Activated T-helper 1 cell treated with anti-CD3 and anti-CD28 coated beads, Interleukin-12 subunit alpha, Interleukin-12 subunit beta, Interleukin-2, Interleukin-4 antibody, amounts not matched to agents 30 ng/mL and 10 ng/mL and 1 ng/mL, durations not matched to agents 14 hours and 24 hours and 36 hours (primary cell): ENCODE results near the gene HNRNPUL2. TPM values are rescaled to one million over a fixed set of nuclear protein-coding genes. Genes with fewer than 3 reads are reported as not detected.
A peak's percentile ranks its signal among the peaks of the same experiment; 100 is the strongest.

Experiments
- DNase-seq: peaks from one replicate; pipeline ENCODE4 v3.0.0; 2021; ENCODE audit warnings: low spot score
- H3K27ac Mint-ChIP-seq: one replicate; pipeline ENCODE4 v1.8.0; 2021; ENCODE audit warnings: mild to moderate bottlenecking, mixed read lengths
- H3K27me3 Mint-ChIP-seq: one replicate; pipeline ENCODE4 v1.8.0; 2022; ENCODE audit warnings: mild to moderate bottlenecking, moderate library complexity, mixed read lengths; ENCODE audit not compliant: insufficient read depth
- H3K36me3 Mint-ChIP-seq: one replicate; pipeline ENCODE4 v1.8.0; 2021; ENCODE audit warnings: low read depth, mixed read lengths
- H3K4me1 Mint-ChIP-seq: one replicate; pipeline ENCODE4 v1.8.0; 2021; ENCODE audit warnings: low read depth, mixed read lengths
- H3K4me3 Mint-ChIP-seq: one replicate; pipeline ENCODE4 v1.8.0; 2021; ENCODE audit warnings: mild to moderate bottlenecking, moderate library complexity, mixed read lengths
- H3K9me3 Mint-ChIP-seq: one replicate; pipeline ENCODE4 v1.8.0; 2021; ENCODE audit warnings: mixed read lengths
- intact Hi-C: fragments of 100-400 bp; cut with micrococcal nuclease; formaldehyde crosslinking; loops from one replicate; pipeline ENCODE4 v1.15.1; 2024
- total RNA-seq: library from RNA; stranded (reverse); gene quantifications from 2 replicates; pipeline ENCODE4 v1.2.3, GENCODE V29; 2022

The HNRNPUL2 gene
- total RNA-seq, 1 donor from 2014 or later = 53.0 TPM

DNA sequence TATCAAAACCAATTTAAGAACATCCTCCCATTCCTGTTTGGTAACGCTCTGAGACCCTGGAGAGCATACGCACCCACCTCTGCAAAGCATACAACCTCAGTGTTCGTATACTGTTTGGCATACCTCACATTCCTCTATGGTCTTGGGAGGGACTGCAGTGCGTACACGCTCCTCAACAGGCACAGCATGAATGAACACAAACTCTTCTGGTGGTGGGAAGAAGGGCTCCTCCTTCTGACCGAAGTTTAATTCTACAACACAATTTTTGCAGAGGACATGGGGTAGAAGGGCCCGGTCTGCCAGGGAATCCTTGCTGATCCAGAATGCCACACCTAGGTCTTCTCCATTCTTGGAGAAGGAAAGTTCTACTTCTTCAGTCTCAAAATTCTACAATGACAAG, 5.3 kb downstream of the HNRNPUL2 start:
- H3K4me3 Mint-ChIP-seq = no peak overlapping the region
- no peaks in the 10 kb centered on the region for H3K9me3 Mint-ChIP-seq
- no peak for DNase-seq
- H3K27me3 Mint-ChIP-seq = no peaks in the 10 kb centered on the region
- intact Hi-C loops = no loop called here
- peaks cover 75% of the 10 kb centered on the region for H3K36me3 Mint-ChIP-seq
- peak overlapping the region; percentile 31 for H3K27ac Mint-ChIP-seq
- peaks cover 73% of the 10 kb centered on the region for H3K4me1 Mint-ChIP-seq

DNA sequence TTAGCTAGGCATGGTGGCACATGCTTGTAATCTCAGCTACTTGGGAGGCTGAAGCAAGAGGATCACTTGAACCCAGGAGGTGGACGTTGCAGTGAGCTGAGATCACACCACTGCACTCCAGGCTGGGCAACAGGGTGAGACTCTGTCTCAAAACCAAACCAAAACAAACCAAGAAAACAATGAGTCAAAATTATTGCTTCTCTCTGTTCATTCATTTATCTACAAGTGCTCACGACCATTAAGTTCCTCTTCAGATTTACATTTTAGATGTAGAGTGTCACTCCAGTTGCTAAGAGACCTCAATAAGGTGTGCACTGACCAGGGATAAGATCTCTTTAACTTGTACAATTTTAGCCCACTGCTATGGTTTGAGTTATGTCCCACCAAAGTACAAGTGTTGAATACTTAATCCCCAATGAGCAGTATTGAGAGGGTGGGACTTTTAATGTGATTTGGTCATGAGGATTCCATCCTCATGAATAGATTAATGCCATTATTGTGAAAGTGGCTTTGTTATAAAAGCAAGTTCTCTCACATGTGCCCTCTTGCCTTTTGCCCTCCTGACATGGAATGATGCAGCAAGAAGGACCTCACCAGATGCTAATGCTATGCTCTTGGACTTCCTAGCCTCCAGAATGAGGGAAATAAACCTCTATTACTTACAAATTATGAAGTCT, 7.8 kb downstream of the HNRNPUL2 start:
- no peak for DNase-seq
- H3K4me1 Mint-ChIP-seq = peaks cover 84% of the 10 kb centered on the region
- H3K36me3 Mint-ChIP-seq = peaks cover 84% of the 10 kb centered on the region
- H3K4me3 Mint-ChIP-seq = no peak overlapping the region
- H3K27me3 Mint-ChIP-seq = no peaks in the 10 kb centered on the region
- intact Hi-C loops = no loop called here
- H3K9me3 Mint-ChIP-seq = no peaks in the 10 kb centered on the region
- peak overlapping the region; percentile 49 for H3K27ac Mint-ChIP-seq

DNA sequence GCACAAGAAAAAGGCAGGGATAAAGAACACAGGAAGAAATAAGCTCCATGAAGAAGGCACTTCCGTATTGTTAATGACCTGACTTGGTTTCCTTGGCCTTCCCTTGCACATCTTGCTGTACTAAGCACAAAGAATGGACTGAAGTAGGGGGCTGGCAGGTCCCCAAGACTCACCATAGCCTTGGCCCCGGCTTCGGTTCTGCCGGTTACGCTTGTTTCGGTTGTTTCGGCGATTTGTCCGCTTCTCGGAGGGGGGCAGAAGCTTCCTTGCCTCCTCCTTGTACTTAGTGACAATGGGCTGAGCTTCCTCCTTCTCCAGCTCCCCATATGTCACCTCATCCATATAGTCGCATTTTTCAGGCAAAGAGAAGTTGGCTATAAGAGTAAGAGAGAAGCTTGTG, 10.4 kb downstream of the HNRNPUL2 start:
- Mint-ChIP-seq H3K9me3 (no peaks in the 10 kb centered on the region), H3K27ac (peak overlapping the region; percentile 44), H3K4me1 (peaks cover 83% of the 10 kb centered on the region), H3K27me3 (no peaks in the 10 kb centered on the region), H3K4me3 (no peak overlapping the region), H3K36me3 (peaks cover 80% of the 10 kb centered on the region)
- intact Hi-C loops = no loop called here
- no peak for DNase-seq

DNA sequence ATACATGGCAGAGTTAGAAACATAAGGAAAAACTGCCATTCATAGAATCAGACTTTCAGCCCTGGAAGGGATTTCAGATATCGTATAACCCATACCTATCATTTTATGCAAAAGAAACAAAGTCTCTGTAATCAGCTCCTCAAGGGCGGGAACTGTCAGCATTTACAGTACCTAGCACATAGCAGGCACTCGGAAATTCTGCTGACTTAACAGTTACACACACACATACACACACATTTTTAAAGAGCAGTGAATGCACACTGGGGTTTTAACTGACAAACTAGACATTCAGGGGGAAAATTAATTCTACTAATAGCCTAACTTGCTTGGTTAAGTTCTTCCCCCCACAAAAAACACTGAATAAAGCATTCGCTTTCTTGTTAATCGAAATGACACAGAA, 11.1 kb downstream of the HNRNPUL2 start:
- Mint-ChIP-seq H3K9me3 (no peaks in the 10 kb centered on the region), H3K36me3 (peaks cover 74% of the 10 kb centered on the region), H3K4me1 (peaks cover 77% of the 10 kb centered on the region), H3K27me3 (no peaks in the 10 kb centered on the region), H3K4me3 (no peak overlapping the region), H3K27ac (peak overlapping the region; percentile 61)
- intact Hi-C loops = no loop called here
- no peak for DNase-seq

- Mint-ChIP-seq H3K4me1 (peaks cover 77% of the 10 kb centered on the region), H3K27ac (peak overlapping the region; percentile 83)
These were observed 11.8 kb downstream of the HNRNPUL2 start for GRCh38 chr11:62715150-62716130.

GRCh38 chr11:62713343-62713742, 13.9 kb downstream of the HNRNPUL2 start:
- Mint-ChIP-seq H3K4me1 (peaks cover 87% of the 10 kb centered on the region), H3K4me3 (peak overlapping the region; percentile 75)
- intact Hi-C loops = loop anchor here (1.0 kb wide), 1 partner anchor 11 kb away; no protein-coding TSS in a partner anchor

More at GRCh38 chr11:62715150-62716130, 11.8 kb downstream of the HNRNPUL2 start:
- Mint-ChIP-seq H3K4me3 (no peak overlapping the region), H3K36me3 (peaks cover 73% of the 10 kb centered on the region), H3K9me3 (no peaks in the 10 kb centered on the region), H3K27me3 (no peaks in the 10 kb centered on the region)
- DNase-seq = no peak
- intact Hi-C loops = no loop called here

DNA sequence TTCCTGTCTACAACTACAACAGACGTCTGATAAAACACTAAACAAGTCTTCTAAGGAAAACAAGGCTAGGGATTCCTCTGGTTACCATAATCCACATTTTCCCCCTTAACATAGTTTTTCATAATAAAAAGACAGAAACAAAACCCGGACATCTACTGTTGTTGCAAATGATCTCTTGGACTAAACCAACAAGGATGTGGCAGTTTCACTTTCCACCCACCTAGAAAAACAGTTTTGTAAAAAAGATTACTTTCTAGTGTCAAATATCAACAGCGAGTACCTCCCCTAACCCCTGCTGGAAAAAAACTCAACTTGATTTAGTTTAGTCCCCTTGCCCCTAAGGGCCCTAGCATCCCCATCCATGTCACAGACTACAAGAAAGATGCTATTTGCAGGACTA, 14.4 kb downstream of the HNRNPUL2 start:
- H3K4me3 Mint-ChIP-seq = peak overlapping the region; percentile 75
- no peaks in the 10 kb centered on the region for H3K27me3 Mint-ChIP-seq
- H3K36me3 Mint-ChIP-seq = peaks cover 64% of the 10 kb centered on the region
- intact Hi-C loops = loop anchor here (1.0 kb wide), 1 partner anchor 11 kb away; no protein-coding TSS in a partner anchor
- H3K27ac Mint-ChIP-seq = peak overlapping the region; percentile 95
- no peak for DNase-seq
- peaks cover 88% of the 10 kb centered on the region for H3K4me1 Mint-ChIP-seq
- H3K9me3 Mint-ChIP-seq = no peaks in the 10 kb centered on the region

More at GRCh38 chr11:62713343-62713742, 13.9 kb downstream of the HNRNPUL2 start:
- Mint-ChIP-seq H3K27me3 (no peaks in the 10 kb centered on the region), H3K9me3 (no peaks in the 10 kb centered on the region), H3K36me3 (peaks cover 69% of the 10 kb centered on the region), H3K27ac (peak overlapping the region; percentile 95)
- no peak for DNase-seq

GRCh38 chr11:62712276-62712812, 14.9 kb downstream of the HNRNPUL2 start:
- Mint-ChIP-seq H3K27me3 (no peaks in the 10 kb centered on the region), H3K4me3 (peak overlapping the region; percentile 75), H3K36me3 (peaks cover 61% of the 10 kb centered on the region), H3K27ac (peak overlapping the region; percentile 95), H3K4me1 (peaks cover 86% of the 10 kb centered on the region), H3K9me3 (no peaks in the 10 kb centered on the region)
- DNase-seq = no peak
- intact Hi-C loops = no loop called here

DNA sequence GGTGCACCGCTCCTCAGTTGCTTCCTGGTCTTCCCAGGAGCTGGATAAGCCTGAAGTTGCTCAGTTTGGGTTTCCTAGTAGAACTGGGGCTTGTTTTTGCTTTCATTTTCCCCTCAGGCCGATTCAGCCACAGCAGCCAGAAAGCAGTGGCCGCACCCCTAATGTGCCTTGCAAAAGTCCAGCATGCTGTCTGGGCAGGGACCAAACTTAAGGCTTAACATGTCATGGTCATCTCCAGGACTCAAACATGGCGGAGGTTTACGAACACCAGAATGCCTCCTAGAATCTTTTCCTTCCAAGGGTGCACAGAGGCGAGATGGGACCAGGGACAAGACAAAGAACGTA, 17.3 kb downstream of the HNRNPUL2 start:
- Mint-ChIP-seq H3K4me1 (peaks cover 79% of the 10 kb centered on the region), H3K36me3 (peaks cover 39% of the 10 kb centered on the region), H3K4me3 (peak overlapping the region; percentile 90), H3K27ac (peak overlapping the region; percentile 93), H3K27me3 (no peaks in the 10 kb centered on the region), H3K9me3 (no peaks in the 10 kb centered on the region)
- intact Hi-C loops = no loop called here
- DNase-seq = peak; percentile 21

GRCh38 chr11:62709247-62710000, 17.8 kb downstream of the HNRNPUL2 start:
- Mint-ChIP-seq H3K36me3 (peaks cover 35% of the 10 kb centered on the region), H3K27ac (peak overlapping the region; percentile 93), H3K9me3 (no peaks in the 10 kb centered on the region), H3K27me3 (no peaks in the 10 kb centered on the region), H3K4me3 (peak overlapping the region; percentile 90), H3K4me1 (peaks cover 74% of the 10 kb centered on the region)
- intact Hi-C loops = loop anchor here (1.0 to 5.0 kb wide), 14 partner anchors 18 to 587 kb away; partner anchors contain the start of genes C11orf98, CSKMT, GANAB and HNRNPUL2
- DNase-seq = peak; percentile 94

DNA sequence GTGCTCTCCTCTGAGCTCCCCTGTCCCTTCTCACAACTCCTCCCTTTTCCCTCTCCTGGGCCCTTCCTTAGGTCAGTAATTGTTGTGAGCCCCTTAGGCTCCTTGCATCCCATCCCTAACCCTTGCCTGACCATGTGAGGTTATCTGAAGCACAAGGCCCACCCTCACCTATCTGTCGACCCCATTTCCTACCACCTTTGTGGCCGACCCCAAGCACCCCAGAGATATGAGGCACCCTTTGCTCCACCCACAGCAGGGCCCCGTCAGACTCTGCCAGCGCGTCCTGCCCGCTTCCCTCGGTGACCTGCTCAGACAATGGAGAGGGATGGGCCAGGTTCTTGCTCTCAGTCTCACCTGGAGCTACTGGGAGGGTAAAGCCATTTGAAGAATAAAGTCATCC, 18.5 kb downstream of the HNRNPUL2 start:
- peak overlapping the region; percentile 90 for H3K4me3 Mint-ChIP-seq
- H3K4me1 Mint-ChIP-seq = peaks cover 68% of the 10 kb centered on the region
- peaks cover 30% of the 10 kb centered on the region for H3K36me3 Mint-ChIP-seq
- intact Hi-C loops = loop anchor here (1.0 to 5.0 kb wide), 14 partner anchors 19 to 586 kb away; partner anchors contain the start of genes C11orf98, CSKMT, GANAB and HNRNPUL2
- H3K27me3 Mint-ChIP-seq = no peaks in the 10 kb centered on the region
- peak; percentile 35 for DNase-seq
- no peaks in the 10 kb centered on the region for H3K9me3 Mint-ChIP-seq
- H3K27ac Mint-ChIP-seq = peak overlapping the region; percentile 93

DNA sequence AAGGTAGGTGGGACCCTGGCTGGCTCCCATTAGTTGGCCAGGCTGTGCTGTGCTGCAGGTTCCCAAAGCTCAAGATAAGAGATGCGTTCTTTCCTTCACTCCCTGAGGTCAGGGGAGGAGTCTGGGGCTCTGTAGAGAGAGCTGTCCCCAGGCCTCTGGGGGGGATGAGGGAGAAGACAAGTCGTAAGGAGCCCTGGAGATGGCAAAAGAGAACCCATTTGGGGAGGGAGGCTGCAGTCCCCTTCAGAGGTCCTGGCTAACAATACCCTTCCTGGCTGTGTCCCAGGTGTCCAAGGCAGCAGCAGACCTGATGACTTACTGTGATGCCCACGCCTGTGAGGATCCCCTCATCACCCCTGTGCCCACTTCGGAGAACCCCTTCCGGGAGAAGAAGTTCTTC, 18.9 kb downstream of the HNRNPUL2 start:
- intact Hi-C loops = loop anchor here (2.0 to 5.0 kb wide), 2 partner anchors 44 to 586 kb away; partner anchors contain the start of genes C11orf98, CSKMT and INCENP
- H3K27me3 Mint-ChIP-seq = no peaks in the 10 kb centered on the region
- H3K4me1 Mint-ChIP-seq = peaks cover 64% of the 10 kb centered on the region
- DNase-seq = no peak
- peak overlapping the region; percentile 93 for H3K27ac Mint-ChIP-seq
- peaks cover 26% of the 10 kb centered on the region for H3K36me3 Mint-ChIP-seq
- peak overlapping the region; percentile 90 for H3K4me3 Mint-ChIP-seq
- no peaks in the 10 kb centered on the region for H3K9me3 Mint-ChIP-seq
